Suppressor macrophage treated with lipopolysaccharide for 1 hour (primary cell): ENCODE results near the gene HMX3.

ENCODE experiments used
- DNase-seq, 3 donors: peaks; one replicate each; pipeline ENCODE4 v3.0.0-alpha.2; 2020 to 2022

The HMX3 gene

GRCh38 chr10:123180101-123181090 is 44.6 kb downstream of the HMX3 start:
- no peak for DNase-seq

- DNase-seq: no peak
These were observed 48.0 kb downstream of the HMX3 start for GRCh38 chr10:123183724-123184123.

- DNase-seq: no peak
These were observed 52.0 kb downstream of the HMX3 start for GRCh38 chr10:123187781-123188180.
